ENCODE results near the gene ZNF407.
A peak's percentile ranks its signal among the peaks of the same experiment; 100 is the strongest.

Gene ZNF407

GRCh38 chr18:74982946-74983635, 385.4 kb downstream of the ZNF407 start:
- H3K27me3 ChIP-seq (ENCODE audit: insufficient read depth, low read depth): no peaks in the 10 kb centered on the region
- no peak overlapping the region for H3K27ac ChIP-seq
- H3K4me3 ChIP-seq (IDR thresholded peaks at IDR 0.05; ENCODE audit: insufficient read depth, low read depth, low read length): no peak overlapping the region
- H3K36me3 ChIP-seq (ENCODE audit: insufficient read depth): no peaks in the 10 kb centered on the region
- H4K20me1 ChIP-seq (ENCODE audit: insufficient read depth): no peaks in the 10 kb centered on the region
- no peaks in the 10 kb centered on the region for H3K4me1 ChIP-seq (ENCODE audit: low read depth, poor library complexity, severe bottlenecking)
- no peak overlapping the region for H2AFZ ChIP-seq (ENCODE audit: low read depth)
- TF ChIP-seq CTCF (conservative IDR thresholded peaks at IDR 0.05; ENCODE audit: low read depth, low read length): no peak
- H3K79me2 ChIP-seq (ENCODE audit: insufficient read depth, low read depth): no peaks in the 10 kb centered on the region
- no peak overlapping the region for H3K4me2 ChIP-seq
- H3K9ac ChIP-seq: no peak overlapping the region

GRCh38 chr18:74989134-74989533, 391.5 kb downstream of the ZNF407 start:
- no peak overlapping the region for H3K9ac ChIP-seq
- peaks cover 38% of the 10 kb centered on the region for H3K4me1 ChIP-seq (ENCODE audit: low read depth, poor library complexity, severe bottlenecking)
- no peak overlapping the region for H2AFZ ChIP-seq (ENCODE audit: low read depth)
- H3K4me3 ChIP-seq (IDR thresholded peaks at IDR 0.05; ENCODE audit: insufficient read depth, low read depth, low read length): no peak overlapping the region
- H3K36me3 ChIP-seq (ENCODE audit: insufficient read depth): no peaks in the 10 kb centered on the region
- H3K27me3 ChIP-seq (ENCODE audit: insufficient read depth, low read depth): no peaks in the 10 kb centered on the region
- H4K20me1 ChIP-seq (ENCODE audit: insufficient read depth): no peaks in the 10 kb centered on the region
- no peaks in the 10 kb centered on the region for H3K79me2 ChIP-seq (ENCODE audit: insufficient read depth, low read depth)
- no peak for TF ChIP-seq CTCF (conservative IDR thresholded peaks at IDR 0.05; ENCODE audit: low read depth, low read length)
- no peak overlapping the region; the same call in 1 of the 2 replicates for H3K4me2 ChIP-seq
- H3K27ac ChIP-seq: no peak overlapping the region

GRCh38 chr18:74990563-74991081, 393.0 kb downstream of the ZNF407 start:
- H3K36me3 ChIP-seq (ENCODE audit: insufficient read depth): no peaks in the 10 kb centered on the region
- H3K79me2 ChIP-seq (ENCODE audit: insufficient read depth, low read depth): no peaks in the 10 kb centered on the region
- H3K4me1 ChIP-seq (ENCODE audit: low read depth, poor library complexity, severe bottlenecking): peaks cover 38% of the 10 kb centered on the region
- no peak overlapping the region for H3K4me3 ChIP-seq (IDR thresholded peaks at IDR 0.05; ENCODE audit: insufficient read depth, low read depth, low read length)
- H4K20me1 ChIP-seq (ENCODE audit: insufficient read depth): no peaks in the 10 kb centered on the region
- peak overlapping the region; percentile 49 for H3K27ac ChIP-seq
- TF ChIP-seq CTCF (conservative IDR thresholded peaks at IDR 0.05; ENCODE audit: low read depth, low read length): no peak
- peak overlapping the region; percentile 1; the same call in 1 of the 2 replicates for H2AFZ ChIP-seq (ENCODE audit: low read depth)
- peak overlapping the region; percentile 64 for H3K4me2 ChIP-seq
- no peaks in the 10 kb centered on the region for H3K27me3 ChIP-seq (ENCODE audit: insufficient read depth, low read depth)
- H3K9ac ChIP-seq: peak overlapping the region; percentile 16

- no peaks in the 10 kb centered on the region for H3K27me3 ChIP-seq (ENCODE audit: insufficient read depth, low read depth)
- no peak overlapping the region for H3K9ac ChIP-seq
- no peak overlapping the region for H3K27ac ChIP-seq
- no peak for TF ChIP-seq CTCF (conservative IDR thresholded peaks at IDR 0.05; ENCODE audit: low read depth, low read length)
- H3K36me3 ChIP-seq (ENCODE audit: insufficient read depth): no peaks in the 10 kb centered on the region
- H3K4me2 ChIP-seq: no peak overlapping the region
- no peaks in the 10 kb centered on the region for H4K20me1 ChIP-seq (ENCODE audit: insufficient read depth)
- H3K4me3 ChIP-seq (IDR thresholded peaks at IDR 0.05; ENCODE audit: insufficient read depth, low read depth, low read length): no peak overlapping the region
- H3K79me2 ChIP-seq (ENCODE audit: insufficient read depth, low read depth): no peaks in the 10 kb centered on the region
- H3K4me1 ChIP-seq (ENCODE audit: low read depth, poor library complexity, severe bottlenecking): peaks cover 27% of the 10 kb centered on the region
- no peak overlapping the region for H2AFZ ChIP-seq (ENCODE audit: low read depth)
These were observed 397.1 kb downstream of the ZNF407 start for GRCh38 chr18:74994502-74995418.

Measured in KMS-11 (cell line).